ENCODE data around the gene FAM193A.
"Not testable (repeated sequence)": the region's sequence is repeated elsewhere in the genome, so short reads cannot be mapped to it uniquely, and the experiment has no call there.

The FAM193A gene

GRCh38 chr4:2728806-2729532 is 192.5 kb downstream of the FAM193A start:
- DNase-seq (ENCODE audit: low read depth in 2 of 2) = no peak

GRCh38 chr4:2729533-2729875 is 193.1 kb downstream of the FAM193A start:
- DNase-seq (ENCODE audit: low read depth in 2 of 2) = no peak

- DNase-seq (ENCODE audit: low read depth in 2 of 2) = no peak
These were observed 195.5 kb downstream of the FAM193A start for GRCh38 chr4:2731907-2732317.

GRCh38 chr4:2732526-2732925 is 196.1 kb downstream of the FAM193A start:
- DNase-seq (ENCODE audit: low read depth in 2 of 2) = no peak

- DNase-seq (ENCODE audit: low read depth in 2 of 2) = no peak
These were observed 196.8 kb downstream of the FAM193A start for GRCh38 chr4:2733001-2733843.

GRCh38 chr4:2733844-2734574 is 197.6 kb downstream of the FAM193A start:
- no peak for DNase-seq (ENCODE audit: low read depth in 2 of 2)

GRCh38 chr4:2734612-2735011 is 198.2 kb downstream of the FAM193A start:
- no peak for DNase-seq (ENCODE audit: low read depth in 2 of 2)

- no peak for DNase-seq (ENCODE audit: low read depth in 2 of 2)
These were observed 199.4 kb downstream of the FAM193A start for GRCh38 chr4:2735869-2736268.

GRCh38 chr4:2738296-2738695 is 201.8 kb downstream of the FAM193A start:
- DNase-seq (ENCODE audit: low read depth in 2 of 2) = not testable (repeated sequence)

- no peak for DNase-seq (ENCODE audit: low read depth in 2 of 2)
These were observed 205.2 kb downstream of the FAM193A start for GRCh38 chr4:2741626-2742025.

GRCh38 chr4:2742081-2742822 is 205.8 kb downstream of the FAM193A start:
- no peak for DNase-seq (ENCODE audit: low read depth in 2 of 2)

GRCh38 chr4:2742823-2743517 is 206.5 kb downstream of the FAM193A start:
- no peak for DNase-seq (ENCODE audit: low read depth in 2 of 2)

GRCh38 chr4:2743518-2744445 is 207.3 kb downstream of the FAM193A start:
- DNase-seq (ENCODE audit: low read depth in 2 of 2) = no peak

GRCh38 chr4:2744576-2745270 is 208.3 kb downstream of the FAM193A start:
- DNase-seq (ENCODE audit: low read depth in 2 of 2) = no peak

GRCh38 chr4:2745516-2745915 is 209.1 kb downstream of the FAM193A start:
- DNase-seq (ENCODE audit: low read depth in 2 of 2) = no peak

GRCh38 chr4:2745981-2746806 is 209.7 kb downstream of the FAM193A start:
- DNase-seq (ENCODE audit: low read depth in 2 of 2) = peak; percentile 42 to 52

- no peak for DNase-seq (ENCODE audit: low read depth in 2 of 2)
These were observed 210.6 kb downstream of the FAM193A start for GRCh38 chr4:2746891-2747695.

Measured in stimulated activated CD8-positive, alpha-beta memory T cell treated with anti-CD3 and anti-CD28 coated beads, Interleukin-7, amount 100 ng/mL, for 1 hour (primary cell).